HG02798 (cell line): ENCODE data around the gene RPL4.
"Not testable (repeated sequence)": the region's sequence is repeated elsewhere in the genome, so short reads cannot be mapped to it uniquely, and the experiment has no call there.

Experiments
- ATAC-seq: cut with Tn5 transposase; IDR thresholded peaks from one replicate; pipeline ENCODE4 v1.9.1; 2021; ENCODE audit warnings: mild to moderate bottlenecking; ENCODE audit not compliant: unreplicated experiment, poor library complexity

RPL4 gene

DNA sequence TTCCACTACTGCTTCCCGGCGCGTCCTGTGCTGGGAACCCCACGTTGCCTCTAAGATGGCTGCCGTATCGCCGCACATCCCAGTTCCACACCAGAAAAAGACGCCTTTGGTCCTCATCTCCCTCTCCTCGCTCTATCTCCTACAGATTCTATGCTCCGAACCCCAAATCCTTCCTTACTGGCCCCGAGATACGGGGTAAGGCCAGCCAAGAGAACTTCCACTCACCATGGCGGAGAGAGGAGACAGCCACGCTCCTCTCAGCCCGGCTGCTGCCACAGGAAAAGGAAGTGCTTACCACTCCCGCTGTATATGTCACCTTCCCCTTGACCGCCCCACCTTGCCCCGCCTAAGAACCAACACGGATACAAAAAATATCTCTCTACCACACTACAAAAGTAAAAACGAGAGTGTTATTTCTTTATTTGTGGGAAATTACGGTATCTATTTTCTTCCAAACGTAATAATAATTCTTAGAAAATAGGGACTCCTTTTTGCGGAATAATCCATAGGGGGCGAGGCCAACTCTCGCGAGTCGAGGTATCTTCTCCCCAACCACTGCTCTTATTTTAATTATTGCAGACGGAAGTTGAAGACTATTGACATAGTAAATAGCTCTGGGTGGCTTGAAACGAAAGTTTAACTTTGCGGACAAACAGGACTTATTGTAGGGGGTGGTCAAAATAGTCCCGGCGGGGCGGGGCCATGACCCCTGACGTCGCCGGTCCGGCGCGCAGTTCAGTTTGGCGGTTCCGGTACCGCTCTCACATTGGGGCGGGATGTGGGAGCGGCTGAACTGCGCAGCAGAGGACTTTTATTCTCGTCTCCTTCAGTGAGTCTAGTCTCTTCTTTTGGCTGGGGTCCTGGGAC lies at the start of gene RPL4, which contains the start of gene ZWILCH:
RPL4 (minus strand) TSS at position 293 of the 867 bp plus-strand sequence; CDS start at position 228, 65 bp downstream.
ZWILCH (plus strand) TSS at position 764 of the 867 bp plus-strand sequence; CDS start at position 777, 13 bp downstream.
- peak; percentile 84 for ATAC-seq

GRCh38 chr15:66545255-66545654 lies 40.6 kb upstream of the RPL4 start:
- ATAC-seq, result no peak

GRCh38 chr15:66542896-66543295 lies 38.2 kb upstream of the RPL4 start:
- ATAC-seq, result no peak

DNA sequence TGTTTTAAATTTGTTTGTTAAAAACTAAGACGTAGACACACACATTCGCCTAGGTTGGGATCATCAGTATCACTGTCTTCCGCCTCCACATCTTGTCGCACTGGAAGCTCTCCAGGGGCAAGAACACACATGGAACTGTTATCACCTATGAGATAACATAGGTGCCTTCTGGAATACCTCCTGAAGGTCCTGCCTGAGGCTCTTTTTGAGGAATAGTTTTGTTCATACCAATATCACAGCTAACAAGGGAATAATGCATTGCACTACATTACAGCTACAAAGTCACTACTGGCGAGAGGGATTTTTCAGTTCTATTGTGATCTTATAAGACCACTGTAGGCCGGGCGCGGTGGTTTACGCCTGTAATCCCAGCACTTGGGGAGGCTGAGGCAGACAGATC lies 30.4 kb upstream of the RPL4 start:
- no peak for ATAC-seq

DNA sequence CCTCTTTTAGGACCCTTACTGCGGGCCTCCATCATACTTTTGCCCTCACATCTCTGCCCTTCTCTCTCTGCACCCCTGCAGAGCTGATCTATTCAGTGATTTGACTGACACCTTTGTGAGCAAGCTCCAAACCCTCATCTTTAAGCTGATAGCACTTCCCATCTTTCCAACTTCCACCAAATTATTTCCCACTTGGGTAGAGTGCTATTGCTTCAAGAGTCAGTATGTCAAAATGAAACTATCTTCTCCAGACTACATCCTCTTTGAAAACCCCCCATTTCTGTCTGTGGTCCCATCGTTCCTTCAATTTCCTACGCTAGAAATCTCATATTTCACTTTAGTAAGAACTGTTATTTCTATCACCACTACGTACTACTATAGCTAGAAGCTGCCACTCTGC lies 20.2 kb upstream of the RPL4 start:
- no peak for ATAC-seq

DNA sequence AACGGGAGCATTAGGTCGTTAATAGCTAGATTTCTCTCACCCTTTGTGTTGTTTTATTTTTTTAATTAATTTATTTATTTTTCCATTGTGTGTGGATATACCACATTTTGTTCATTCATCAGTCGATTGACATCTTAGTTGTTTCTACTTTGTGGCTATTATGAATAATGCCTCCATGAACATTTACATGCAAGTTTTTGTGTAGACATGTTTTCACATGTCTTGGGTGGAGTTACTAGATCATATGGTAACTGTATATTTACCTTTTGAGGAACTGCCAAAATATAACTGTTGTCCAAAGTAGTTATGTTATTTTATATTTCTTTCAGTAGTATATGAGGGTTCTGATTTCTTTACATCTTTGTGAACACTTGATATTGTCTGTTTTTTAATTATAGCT lies 19.3 kb upstream of the RPL4 start:
- ATAC-seq, result no peak

GRCh38 chr15:66515901-66516322 lies 11.3 kb upstream of the RPL4 start:
- ATAC-seq, result no peak

- ATAC-seq, result no peak
Observed at GRCh38 chr15:66514586-66514985, 9.9 kb upstream of the RPL4 start.

GRCh38 chr15:66508293-66508883 lies 3.7 kb upstream of the RPL4 start:
- no peak for ATAC-seq

DNA sequence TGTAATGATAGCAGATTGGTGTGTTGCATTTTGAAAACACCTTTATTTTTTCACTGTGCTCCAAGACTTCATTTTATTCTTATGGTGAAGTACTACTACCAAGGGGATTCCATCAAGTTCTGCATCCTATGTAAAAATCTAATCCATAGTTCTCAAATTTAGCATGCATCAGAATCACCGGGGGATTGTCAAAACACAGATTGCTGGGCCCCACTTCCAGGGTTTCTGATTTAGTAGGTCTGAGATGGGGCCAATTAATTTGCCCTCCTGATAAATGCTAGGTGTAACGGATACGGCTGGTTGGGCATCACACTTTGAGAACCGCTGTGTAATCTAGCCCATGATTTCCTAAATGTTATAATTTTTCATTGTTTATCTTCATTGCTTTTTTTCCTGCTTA lies 1.2 kb upstream of the RPL4 start:
- no peak for ATAC-seq

DNA sequence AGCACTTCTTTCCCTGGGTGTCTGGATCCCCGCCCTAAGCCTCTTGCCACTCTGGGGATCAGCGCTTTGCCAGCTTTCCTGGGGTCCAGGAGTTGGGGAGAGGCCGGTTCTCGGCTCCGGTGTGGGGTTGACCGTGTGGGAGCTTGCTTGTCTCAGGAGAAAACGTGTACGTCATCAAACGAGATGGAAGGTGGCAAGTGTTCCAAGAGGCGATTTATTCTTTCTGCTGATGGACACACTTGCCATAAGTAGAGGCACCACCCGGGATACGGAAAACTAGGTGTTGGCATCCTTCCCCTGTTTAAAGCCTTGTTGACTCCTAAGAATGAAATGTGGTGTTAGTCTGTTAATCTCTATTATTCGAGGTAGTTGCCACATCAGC lies 766 bp upstream of the RPL4 start:
- ATAC-seq, result no peak

GRCh38 chr15:66503780-66504562 lies 684 bp downstream of the RPL4 start:
- ATAC-seq, result no peak

GRCh38 chr15:66503041-66503648 lies 1.5 kb downstream of the RPL4 start:
- ATAC-seq, result not testable (repeated sequence)

DNA sequence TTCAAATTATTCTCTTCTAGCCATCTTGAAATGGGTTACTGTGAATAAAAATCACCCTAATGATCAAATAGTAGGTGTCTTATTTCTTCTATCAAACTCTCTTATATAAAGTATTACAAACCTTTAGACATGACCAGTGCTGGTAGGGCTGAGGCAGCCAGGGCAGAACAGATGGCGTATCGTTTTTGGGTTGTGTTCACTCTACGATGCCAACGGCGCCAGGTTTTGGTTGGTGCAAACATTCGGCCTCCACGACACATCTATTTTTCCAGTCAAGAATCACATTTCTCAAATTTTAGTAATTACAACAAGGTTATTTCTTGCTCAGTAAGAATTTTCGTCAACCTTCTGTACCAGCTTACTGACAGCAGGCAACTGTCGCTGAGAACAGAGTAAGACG lies 2.2 kb downstream of the RPL4 start:
- ATAC-seq, result no peak

- not testable (repeated sequence) for ATAC-seq
Observed at GRCh38 chr15:66500346-66500745, 4.3 kb downstream of the RPL4 start.

DNA sequence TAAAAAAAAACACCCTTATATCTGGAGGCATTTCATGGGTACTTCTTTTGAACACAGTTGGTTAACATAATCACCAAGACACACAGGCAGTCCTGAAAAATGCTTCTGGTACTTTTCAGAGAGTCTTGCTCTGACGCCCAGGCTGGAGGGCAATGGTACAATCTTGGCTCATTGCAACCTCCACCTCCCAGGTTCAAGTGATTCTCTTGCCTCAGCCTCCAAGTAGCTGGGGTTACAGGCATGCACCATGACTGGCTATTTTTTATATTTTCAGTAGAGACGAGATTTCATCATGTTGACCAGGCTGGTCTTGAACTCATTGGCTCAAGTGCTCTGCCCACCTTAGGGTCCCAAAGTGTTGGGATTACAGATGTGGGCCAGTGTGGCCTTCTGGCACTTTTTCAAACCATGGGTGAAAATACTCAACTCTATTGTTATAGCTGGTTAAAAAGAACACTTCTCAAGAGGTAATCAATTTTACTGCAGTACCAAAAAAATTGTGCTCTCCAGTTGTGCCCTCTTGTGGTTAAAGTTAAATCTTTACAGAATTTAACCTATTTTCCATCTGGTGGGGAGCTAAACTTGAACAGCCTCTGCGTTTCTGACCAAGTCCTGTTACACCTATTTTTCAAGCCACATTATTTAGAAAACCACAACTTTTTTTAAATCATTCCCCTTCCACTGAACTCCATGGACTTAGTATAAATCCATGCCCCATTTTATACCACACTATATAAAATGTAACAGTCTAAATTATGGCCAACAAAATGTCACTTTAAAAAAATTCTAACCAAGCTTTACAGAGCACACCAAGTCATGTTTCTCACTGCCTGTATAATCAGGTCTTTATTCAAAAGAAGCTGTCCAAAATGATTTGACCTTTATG lies 5.9 kb downstream of the RPL4 start:
- ATAC-seq, result no peak

GRCh38 chr15:66497502-66498455 lies 6.9 kb downstream of the RPL4 start, which contains the start of gene SNAPC5:
TSS of gene SNAPC5 (minus strand) at chr15:66497762. CDS start at chr15:66497731, 31 bp downstream.
- ATAC-seq, result peak; percentile 93

DNA sequence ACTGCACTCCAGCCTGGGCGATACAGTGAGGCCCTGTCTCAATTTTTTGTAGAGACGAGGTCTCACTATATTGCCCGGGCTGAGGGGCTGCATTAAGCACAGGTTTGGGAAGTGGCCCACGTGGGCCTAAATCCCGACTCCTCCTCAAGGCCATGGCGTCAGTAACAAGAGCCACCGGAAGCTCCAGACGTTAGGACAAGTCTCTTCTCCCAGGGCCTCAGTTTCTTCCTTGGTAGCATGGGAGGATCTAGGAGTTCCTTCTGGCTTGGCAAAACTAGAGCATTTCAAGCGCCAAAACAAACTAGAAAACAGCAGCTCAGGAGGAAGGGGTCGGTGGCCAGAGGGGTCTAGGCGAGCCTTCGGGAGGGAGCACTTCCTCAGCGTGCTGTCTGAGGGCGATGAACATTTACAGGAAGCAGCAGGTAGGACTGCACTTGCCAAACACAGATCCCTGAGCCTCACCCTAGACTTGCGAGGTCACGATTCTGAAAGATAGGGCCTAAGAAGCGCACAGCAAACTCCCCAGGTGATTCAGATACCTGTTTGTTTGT lies 7.6 kb downstream of the RPL4 start:
- ATAC-seq, result no peak
